HG02623 (cell line): Measurements from ENCODE around the gene BCAS1.
"Not testable (repeated sequence)": the region's sequence is repeated elsewhere in the genome, so short reads cannot be mapped to it uniquely, and the experiment has no call there.

ENCODE experiments used
- ATAC-seq: cut with Tn5 transposase; IDR thresholded peaks from one replicate; pipeline ENCODE4 v1.9.1; 2021; ENCODE audit warnings: moderate library complexity; ENCODE audit not compliant: unreplicated experiment

Gene BCAS1

GRCh38 chr20:53933232-53933846 is 137.1 kb downstream of the BCAS1 start:
- ATAC-seq: no peak

DNA sequence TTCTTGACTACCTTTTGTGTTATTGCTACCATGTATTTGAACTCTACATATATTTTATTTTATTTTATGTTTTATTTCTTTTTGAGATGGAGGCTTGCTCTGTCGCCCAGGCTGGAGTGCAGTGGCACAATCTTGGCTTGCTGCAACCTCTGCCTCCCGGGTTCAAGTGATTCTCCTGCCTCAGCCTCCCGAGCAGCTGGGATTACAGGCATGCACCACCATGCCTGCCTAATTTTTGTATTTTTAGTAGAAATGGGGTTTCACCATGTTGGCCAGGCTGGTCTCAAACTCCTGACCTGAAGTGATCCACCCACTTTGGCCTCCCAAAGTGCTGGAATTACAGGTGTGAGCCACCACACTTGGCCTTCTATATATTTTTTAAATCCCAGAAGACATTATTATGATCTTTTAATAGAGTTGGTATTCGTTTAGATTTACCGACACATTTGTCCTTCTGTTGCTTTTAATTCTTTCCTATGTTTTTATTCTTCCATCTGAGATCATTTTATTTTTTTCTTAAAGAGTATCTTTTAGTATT is 137.7 kb downstream of the BCAS1 start:
- not testable (repeated sequence) for ATAC-seq

DNA sequence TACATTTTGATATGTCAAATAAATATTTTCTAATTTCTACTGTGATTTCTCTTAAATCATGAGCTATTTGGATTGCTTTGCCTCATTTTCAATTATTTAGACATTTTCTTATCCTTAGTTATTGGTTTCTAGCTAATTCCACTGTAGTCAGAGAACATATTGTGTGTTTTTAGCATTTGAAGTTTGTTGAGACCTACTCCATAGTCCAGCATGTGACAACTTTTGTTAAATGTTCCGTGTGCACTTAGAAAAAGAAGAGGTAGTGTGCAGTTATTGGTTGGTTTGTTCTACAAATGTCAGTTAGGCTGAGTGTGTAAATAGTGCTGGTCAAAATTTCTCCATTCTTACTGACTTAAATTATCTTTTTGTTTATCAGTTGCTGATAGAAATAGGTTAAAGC is 138.8 kb downstream of the BCAS1 start:
- ATAC-seq: no peak

DNA sequence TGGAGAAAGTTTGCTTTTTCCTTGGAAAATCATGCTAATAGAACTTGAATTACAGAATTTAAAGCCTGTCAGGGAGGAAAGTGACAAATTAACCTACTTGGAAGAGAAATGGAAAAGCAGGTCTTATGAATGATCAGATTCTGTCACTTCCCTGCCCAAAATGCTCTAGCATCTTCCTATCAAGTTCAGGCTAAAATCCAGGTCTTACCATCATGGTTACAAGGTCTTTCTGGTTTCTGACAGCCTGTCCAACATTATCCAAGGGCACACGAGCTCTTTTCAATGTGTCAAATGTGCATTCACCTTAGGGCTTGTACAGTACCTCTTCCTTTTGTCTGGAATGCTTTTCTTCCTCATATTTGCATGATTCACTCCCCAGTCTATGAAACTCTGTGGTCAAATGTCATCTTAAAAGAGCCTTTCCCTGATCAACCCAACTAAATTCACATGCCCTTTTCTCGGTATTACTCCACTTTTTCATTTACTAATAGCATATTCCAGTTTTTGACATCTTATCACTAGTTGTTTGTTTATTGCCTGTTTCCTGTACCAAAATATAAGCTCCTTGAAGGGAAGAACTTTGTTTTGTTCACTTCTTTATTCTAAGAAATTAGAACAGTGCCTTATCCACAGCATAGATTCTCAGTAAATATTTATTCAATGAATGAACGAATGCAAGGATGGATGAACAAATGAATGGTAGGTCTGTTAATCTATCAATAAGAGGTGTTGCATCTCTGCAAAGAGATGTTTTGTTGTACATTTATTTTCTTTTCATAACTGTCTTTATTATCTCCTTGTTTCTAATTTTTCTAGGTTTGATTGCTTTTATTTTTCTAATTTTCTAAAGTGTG is 139.5 kb downstream of the BCAS1 start:
- ATAC-seq: no peak

DNA sequence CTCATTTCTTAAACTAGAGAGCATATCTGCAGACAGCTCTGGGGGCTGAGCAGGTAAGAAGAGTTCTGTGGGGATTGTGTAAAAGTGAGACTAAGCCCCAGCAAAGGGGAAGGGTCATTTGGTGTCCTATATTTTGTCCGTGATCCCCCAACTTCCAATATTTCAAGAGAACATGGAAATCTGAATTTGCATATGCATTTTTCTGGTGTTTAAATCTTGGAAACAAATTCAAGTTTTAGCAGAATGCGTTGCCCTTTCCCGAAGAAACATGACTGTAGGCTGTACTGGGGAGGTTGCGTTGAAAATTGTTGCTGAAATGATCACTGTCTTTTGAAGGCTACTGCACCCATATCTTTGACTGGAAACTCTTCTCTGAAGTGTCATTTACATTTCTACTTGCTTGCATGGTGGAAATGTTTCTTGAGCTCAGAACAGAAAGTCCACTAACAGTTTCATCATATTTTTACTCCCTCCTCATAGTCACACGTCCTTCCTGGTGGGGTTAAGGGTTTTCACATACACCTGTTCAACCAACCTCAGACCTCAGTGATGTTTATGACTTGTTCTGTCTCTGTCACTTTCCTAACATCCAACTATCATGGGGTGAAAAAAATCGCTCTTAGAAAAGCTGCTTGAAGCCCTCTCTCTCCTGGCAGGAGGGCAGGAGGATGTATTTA is 140.3 kb downstream of the BCAS1 start:
- ATAC-seq: peak; percentile 55

DNA sequence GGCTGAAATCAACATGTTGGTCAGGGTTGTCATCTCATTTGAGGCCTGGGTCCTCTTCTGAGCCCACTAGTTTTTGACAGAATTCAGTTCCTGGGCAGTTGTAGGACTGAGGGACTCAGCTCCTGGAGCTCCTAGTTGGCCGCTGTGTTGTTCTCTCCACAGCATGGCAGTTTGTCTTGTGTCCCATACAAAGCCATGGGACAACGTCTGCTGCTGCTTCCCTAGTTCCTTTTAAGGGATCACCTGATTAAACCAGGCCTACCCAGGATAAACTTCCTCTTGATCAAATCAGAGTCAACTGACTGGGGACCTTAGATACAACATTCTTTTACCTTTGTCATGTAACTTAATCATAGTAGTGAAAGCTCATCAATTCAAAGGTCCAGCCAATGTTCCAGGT is 141.0 kb downstream of the BCAS1 start:
- no peak for ATAC-seq

- no peak for ATAC-seq
Measured at GRCh38 chr20:53927990-53928389, 142.4 kb downstream of the BCAS1 start.

DNA sequence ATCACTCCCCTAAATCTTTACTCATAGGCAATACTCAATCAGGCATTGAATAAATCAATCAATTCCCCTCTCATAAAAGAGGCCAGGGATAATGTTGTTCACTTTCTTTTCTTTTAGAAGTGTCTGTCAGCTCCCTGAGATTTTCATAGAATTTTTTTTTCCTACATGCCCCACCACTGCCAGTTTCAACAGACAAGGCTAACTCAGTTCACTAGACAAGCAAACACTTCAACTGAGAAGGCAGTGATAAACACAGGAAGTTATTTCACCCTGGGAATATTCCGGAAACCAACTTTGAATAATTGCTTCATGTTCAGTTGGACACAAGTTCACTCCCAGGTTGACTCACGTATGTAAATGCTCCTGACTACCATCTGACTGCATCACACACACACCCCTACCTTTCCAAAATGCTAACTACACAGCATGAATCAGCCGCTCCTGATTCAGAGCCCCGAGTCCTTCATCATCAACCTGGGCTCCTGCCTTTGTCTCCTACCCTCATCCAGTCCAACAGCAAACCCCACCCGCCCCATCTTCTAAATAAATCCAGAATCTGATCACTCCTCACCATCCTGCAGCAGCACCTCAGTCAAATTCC is 143.9 kb downstream of the BCAS1 start:
- ATAC-seq: peak; percentile 62

- ATAC-seq: no peak
Measured at GRCh38 chr20:53925651-53926401, 144.6 kb downstream of the BCAS1 start.

DNA sequence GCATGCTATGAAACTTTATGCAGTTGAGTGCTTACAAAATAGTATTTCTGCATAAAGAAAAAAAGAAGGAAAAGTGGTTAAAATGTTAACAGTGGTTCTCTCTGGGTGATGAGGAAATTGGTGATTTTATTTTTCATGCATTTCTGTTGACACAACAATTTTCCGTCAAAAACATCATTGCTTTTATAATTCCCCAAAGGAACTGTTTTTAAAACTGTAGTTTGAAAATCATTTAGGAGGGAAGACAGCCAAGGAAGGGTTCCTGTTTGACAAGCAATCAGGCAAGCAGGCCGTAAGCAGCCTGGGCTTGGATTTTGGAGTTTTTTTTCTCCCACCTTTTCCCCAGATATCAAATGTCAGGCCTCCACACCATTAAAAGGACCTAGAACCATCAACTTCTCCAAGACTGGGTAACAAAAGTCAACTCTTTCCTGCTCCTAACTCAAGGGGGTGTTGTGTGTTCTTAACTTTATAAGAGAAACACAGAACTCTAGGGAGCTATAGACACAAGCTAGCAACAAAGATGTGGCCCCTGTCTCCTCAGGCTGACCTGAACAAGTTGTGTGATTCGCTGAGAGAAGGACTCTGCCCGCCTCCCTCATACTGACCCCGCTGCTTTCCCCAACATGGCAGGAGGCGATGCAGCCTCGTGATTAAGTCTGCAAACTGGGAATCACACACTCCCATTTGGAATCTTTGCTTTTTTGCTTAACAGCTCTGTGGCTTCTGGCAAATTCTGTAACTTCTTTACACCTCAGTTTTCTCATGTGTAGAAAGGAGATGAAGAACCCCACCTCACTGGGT is 146.6 kb downstream of the BCAS1 start:
- no peak for ATAC-seq

GRCh38 chr20:53922901-53923314 is 147.5 kb downstream of the BCAS1 start:
- peak; percentile 57 for ATAC-seq

GRCh38 chr20:53921443-53921973 is 148.9 kb downstream of the BCAS1 start:
- no peak for ATAC-seq

DNA sequence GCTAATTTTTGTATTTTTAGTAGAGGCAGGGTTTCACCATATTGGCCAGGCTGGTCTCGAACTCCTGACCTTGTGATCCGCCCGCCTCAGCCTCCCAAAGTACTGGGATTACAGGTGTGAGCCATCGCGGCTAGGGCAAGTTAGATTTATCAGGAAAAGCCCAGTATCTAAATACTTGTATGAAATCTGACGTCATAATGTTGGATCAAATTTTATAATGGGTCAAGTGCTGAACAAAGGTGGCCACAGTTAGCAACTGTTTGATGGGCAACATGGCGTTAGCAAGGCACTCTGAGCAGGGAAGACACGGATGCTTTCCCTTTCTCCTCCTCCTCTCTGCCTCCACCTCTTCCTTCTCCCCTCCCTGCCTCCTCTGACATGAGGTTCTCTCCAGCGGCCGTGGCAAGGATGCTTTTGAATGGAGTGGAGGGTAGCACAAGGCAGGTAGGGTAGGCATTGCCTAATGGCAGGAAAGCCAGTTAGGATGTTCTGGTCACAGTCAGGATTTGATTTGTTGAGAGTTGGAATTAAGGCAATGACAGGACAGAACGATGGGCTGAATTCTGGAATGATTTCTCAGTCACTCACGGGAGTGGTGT is 149.6 kb downstream of the BCAS1 start:
- no peak for ATAC-seq

- ATAC-seq: no peak
Measured at GRCh38 chr20:53919886-53920285, 150.5 kb downstream of the BCAS1 start.

- no peak for ATAC-seq
Measured at GRCh38 chr20:53918949-53919361, 151.4 kb downstream of the BCAS1 start.

DNA sequence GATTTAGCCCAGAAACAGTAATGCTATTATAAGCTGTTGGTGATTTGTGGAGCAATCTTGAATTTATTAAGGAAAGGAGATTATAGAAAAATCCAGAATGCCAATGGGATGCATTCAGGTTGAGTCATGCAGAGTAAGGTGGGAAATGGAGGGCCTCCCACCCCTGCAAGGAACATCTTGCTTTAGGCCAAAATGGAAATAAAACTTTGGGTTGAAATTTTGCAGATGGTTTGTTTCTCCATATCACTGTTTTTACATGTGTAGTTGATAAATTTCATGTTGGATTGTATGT is 152.4 kb downstream of the BCAS1 start:
- no peak for ATAC-seq

DNA sequence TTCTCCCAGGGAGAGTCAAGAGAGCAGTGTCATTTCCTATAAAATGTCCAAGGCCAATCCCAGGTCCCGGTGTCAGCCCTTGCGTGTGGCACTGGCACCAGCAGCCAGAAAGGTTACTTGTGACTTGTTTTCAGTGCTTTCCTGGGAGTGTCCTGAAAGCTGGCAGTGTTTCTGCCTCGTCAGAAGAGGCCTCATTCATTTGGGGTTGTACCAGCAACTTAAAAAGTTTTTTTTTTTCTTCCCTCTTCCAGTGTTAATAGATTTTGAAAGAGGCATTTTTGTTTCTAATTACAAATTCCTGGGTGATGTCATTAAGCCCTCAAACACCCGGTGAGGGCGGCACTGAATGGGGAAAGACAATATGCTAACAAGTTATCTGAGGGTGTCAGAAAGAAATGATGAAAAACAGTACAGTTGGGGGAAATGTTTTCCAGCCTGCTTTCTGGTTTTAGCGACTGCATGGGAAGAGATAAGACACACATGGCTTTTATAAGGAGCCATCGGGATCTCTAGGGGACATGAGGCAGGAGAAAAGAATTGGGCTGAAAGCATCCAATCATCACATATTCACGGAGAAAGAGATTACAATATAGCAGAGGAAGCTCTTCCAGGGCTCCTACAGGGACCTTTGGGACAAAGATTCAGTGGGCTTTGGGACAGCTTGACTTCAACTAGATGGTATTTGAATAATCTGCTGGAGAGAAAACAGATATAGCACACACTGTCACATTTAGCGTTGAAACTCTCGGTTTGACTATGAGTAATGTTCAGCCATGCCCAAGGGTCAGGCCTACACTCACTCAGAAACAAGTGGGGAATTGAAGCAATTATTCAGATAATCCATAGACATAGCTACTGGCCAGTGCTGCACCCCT is 153.0 kb downstream of the BCAS1 start:
- ATAC-seq: peak; percentile 79

GRCh38 chr20:53916173-53916512 is 154.3 kb downstream of the BCAS1 start:
- no peak for ATAC-seq
